NCI-H1930 (cell line): ENCODE measurements around the gene CCN6.

Source experiments
- DNase-seq, 2 experiments: peaks; one replicate each; lab custom pipeline; 2025; lab: John Stamatoyannopoulos, UW

CCN6 gene

GRCh38 chr6:112054001-112054400 is at the start of gene CCN6:
TSS of gene CCN6 (plus strand) at chr6:112054104. CDS start at chr6:112054358, 254 bp downstream.
- no peak for DNase-seq

GRCh38 chr6:112004201-112005012 is 49.5 kb upstream of the CCN6 start:
- DNase-seq = no peak

- DNase-seq = no peak
Measured at GRCh38 chr6:112005013-112005371, 48.9 kb upstream of the CCN6 start.

- DNase-seq = no peak
Measured at GRCh38 chr6:112007254-112007653, 46.6 kb upstream of the CCN6 start.

GRCh38 chr6:112007805-112008204 is 46.1 kb upstream of the CCN6 start:
- DNase-seq = no peak

GRCh38 chr6:112008482-112008881 is 45.4 kb upstream of the CCN6 start:
- no peak for DNase-seq

GRCh38 chr6:112010328-112010727 is 43.6 kb upstream of the CCN6 start:
- DNase-seq = peak in 1 of 2 experiments; percentile 10

GRCh38 chr6:112013051-112013450 is 40.9 kb upstream of the CCN6 start:
- no peak for DNase-seq

GRCh38 chr6:112014483-112014882 is 39.4 kb upstream of the CCN6 start:
- DNase-seq = no peak

GRCh38 chr6:112015725-112016124 is 38.2 kb upstream of the CCN6 start:
- DNase-seq = no peak

- DNase-seq = no peak
Measured at GRCh38 chr6:112016320-112016719, 37.6 kb upstream of the CCN6 start.

GRCh38 chr6:112017169-112017568 is 36.7 kb upstream of the CCN6 start:
- DNase-seq = no peak

- DNase-seq = no peak
Measured at GRCh38 chr6:112017760-112018537, 36.0 kb upstream of the CCN6 start.

- DNase-seq = no peak
Measured at GRCh38 chr6:112018619-112019416, 35.1 kb upstream of the CCN6 start.

GRCh38 chr6:112019589-112019988 is 34.3 kb upstream of the CCN6 start:
- no peak for DNase-seq

GRCh38 chr6:112021691-112022310 is 32.1 kb upstream of the CCN6 start:
- no peak for DNase-seq

- no peak for DNase-seq
Measured at GRCh38 chr6:112022749-112023148, 31.2 kb upstream of the CCN6 start.

GRCh38 chr6:112024464-112024863 is 29.4 kb upstream of the CCN6 start:
- DNase-seq = no peak

GRCh38 chr6:112026933-112027332 is 27.0 kb upstream of the CCN6 start:
- no peak for DNase-seq

- no peak for DNase-seq
Measured at GRCh38 chr6:112027942-112028674, 25.8 kb upstream of the CCN6 start.
